ENCODE results near the gene SPNS1. TPM values are rescaled to one million over a fixed set of nuclear protein-coding genes. Genes with fewer than 3 reads are reported as not detected.
"Not testable (repeated sequence)": the region's sequence is repeated elsewhere in the genome, so short reads cannot be mapped to it uniquely, and the experiment has no call there.

The SPNS1 gene
- total RNA-seq = 10 to 100 TPM; 16.3 to 19.9 TPM

DNA sequence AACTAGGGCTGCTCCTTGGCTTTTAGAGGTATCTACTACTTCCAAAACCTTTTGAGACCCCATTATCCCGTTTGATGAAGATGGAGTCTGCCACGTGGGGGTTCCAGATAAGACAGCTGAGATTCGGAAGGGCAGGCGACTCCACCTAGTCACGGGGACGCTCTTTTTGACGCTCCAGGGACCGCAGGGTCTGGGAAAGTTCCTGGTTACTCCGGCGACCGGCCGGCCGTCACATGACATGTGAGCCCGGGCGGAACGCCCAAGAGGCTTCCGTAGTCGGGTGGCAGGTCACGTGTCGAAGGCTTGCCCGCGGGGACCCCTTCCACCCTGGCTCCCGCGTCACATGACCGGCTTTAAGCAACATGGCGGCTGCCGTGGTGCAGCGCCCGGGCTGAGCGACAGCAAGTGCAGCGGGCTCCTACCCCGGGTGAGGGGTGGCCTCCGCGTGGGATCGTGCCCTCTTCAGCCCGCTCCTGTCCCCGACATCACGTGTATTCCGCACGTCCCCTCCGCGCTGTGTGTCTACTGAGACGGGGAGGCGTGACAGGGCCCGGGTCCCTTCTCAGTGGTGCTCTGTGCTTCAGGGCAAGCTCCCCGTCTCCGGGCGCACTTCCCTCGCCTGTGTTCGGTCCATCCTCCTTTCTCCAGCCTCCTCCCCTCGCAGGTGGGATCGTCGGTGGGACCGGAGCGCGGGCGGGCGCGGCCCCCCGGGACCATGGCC is at the start of gene SPNS1:
SPNS1 (plus strand) TSS at position 342 of the 721 bp plus-strand sequence; CDS start at position 716, 374 bp downstream.
- no peaks in the 10 kb centered on the region for H3K9me3 Mint-ChIP-seq
- peaks cover 5 to 6% of the 10 kb centered on the region in 2 donors for H3K36me3 Mint-ChIP-seq
- DNase-seq (ENCODE audit: low spot score in 2 of 2) (peak; percentile 92 to 97), ATAC-seq (peak; percentile 93 to 96)
- peak within 1 kb of the TSS; percentile 90 to 99 for H3K27ac Mint-ChIP-seq

- Mint-ChIP-seq H3K36me3 (peaks cover 0 to 6% of the 10 kb centered on the region in 2 donors), H3K27ac (peak overlapping the region; percentile 94 to 99), H3K9me3 (no peaks in the 10 kb centered on the region)
- peak; percentile 78 to 83 for ATAC-seq
- peak; percentile 79 to 85 for DNase-seq (ENCODE audit: low spot score in 2 of 2)
Measured at GRCh38 chr16:28925386-28926228, 49.0 kb upstream of the SPNS1 start.

GRCh38 chr16:28926284-28926683 is 48.3 kb upstream of the SPNS1 start:
- not testable (repeated sequence) for H3K36me3 Mint-ChIP-seq; DNase-seq (ENCODE audit: low spot score in 2 of 2); H3K9me3 Mint-ChIP-seq; ATAC-seq
- peak overlapping the region; percentile 94 to 99 for H3K27ac Mint-ChIP-seq

- no peak overlapping the region for H3K27ac Mint-ChIP-seq
- H3K36me3 Mint-ChIP-seq = peaks cover 0 to 6% of the 10 kb centered on the region in 2 donors
- no peaks in the 10 kb centered on the region for H3K9me3 Mint-ChIP-seq
- ATAC-seq (no peak), DNase-seq (ENCODE audit: low spot score in 2 of 2) (no peak)
Measured at GRCh38 chr16:28927815-28928214, 46.8 kb upstream of the SPNS1 start.

DNA sequence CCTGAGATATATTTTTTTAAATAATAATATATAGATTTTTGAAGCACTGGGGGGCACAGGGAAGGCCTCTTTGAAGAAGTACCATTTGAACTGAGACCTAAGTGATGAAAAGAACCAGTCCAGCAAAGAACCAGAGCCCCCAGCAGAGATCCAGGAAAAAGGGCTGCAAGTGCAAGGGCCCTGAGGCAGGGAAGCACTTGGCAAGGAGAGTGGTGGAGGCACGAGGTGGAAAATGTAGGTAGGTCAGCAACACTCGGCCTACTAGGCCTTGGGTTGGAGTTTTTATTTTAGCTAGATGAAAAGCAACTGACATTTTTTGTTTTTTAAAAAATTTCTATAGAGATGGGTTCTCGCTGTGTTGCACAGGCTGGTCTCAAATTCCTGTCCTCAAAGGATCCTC is 44.4 kb upstream of the SPNS1 start:
- peaks cover 0 to 6% of the 10 kb centered on the region in 2 donors for H3K9me3 Mint-ChIP-seq
- DNase-seq (ENCODE audit: low spot score in 2 of 2) (no peak), ATAC-seq (no peak)
- peaks cover 0 to 6% of the 10 kb centered on the region in 2 donors for H3K36me3 Mint-ChIP-seq
- H3K27ac Mint-ChIP-seq = peak overlapping the region; percentile 50 to 73

DNA sequence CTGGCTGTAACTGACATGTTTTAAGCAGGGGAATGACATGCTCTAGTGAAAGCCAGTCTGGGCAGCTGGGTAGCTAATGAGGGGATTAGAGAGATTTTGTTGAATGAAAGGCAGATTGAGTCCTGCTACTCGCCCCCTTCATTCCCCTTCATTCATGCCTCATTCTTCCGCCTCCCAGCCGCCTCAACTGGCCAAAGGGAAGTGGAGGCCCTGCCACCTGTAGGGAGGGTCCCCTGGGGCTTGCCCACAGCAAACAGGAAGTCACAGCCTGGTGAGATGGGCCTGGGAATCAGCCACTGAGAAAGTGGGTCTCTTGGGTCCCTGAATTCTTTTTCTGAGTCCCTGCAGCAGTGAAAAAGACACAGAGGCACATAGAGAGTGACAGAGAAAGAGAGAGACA is 43.9 kb upstream of the SPNS1 start:
- DNase-seq (ENCODE audit: low spot score in 2 of 2) (no peak), ATAC-seq (peak in 1 of 2 donors; percentile 59)
- H3K27ac Mint-ChIP-seq = peak overlapping the region; percentile 37 to 73
- H3K36me3 Mint-ChIP-seq = peaks cover 0 to 6% of the 10 kb centered on the region in 2 donors
- peaks cover 0 to 6% of the 10 kb centered on the region in 2 donors for H3K9me3 Mint-ChIP-seq

GRCh38 chr16:28931801-28932225 is 42.8 kb upstream of the SPNS1 start, which contains the start of gene CD19:
CD19 (plus strand) TSS chr16:28931971; CDS start chr16:28932001, 30 bp downstream.
- no peak for ATAC-seq

DNA sequence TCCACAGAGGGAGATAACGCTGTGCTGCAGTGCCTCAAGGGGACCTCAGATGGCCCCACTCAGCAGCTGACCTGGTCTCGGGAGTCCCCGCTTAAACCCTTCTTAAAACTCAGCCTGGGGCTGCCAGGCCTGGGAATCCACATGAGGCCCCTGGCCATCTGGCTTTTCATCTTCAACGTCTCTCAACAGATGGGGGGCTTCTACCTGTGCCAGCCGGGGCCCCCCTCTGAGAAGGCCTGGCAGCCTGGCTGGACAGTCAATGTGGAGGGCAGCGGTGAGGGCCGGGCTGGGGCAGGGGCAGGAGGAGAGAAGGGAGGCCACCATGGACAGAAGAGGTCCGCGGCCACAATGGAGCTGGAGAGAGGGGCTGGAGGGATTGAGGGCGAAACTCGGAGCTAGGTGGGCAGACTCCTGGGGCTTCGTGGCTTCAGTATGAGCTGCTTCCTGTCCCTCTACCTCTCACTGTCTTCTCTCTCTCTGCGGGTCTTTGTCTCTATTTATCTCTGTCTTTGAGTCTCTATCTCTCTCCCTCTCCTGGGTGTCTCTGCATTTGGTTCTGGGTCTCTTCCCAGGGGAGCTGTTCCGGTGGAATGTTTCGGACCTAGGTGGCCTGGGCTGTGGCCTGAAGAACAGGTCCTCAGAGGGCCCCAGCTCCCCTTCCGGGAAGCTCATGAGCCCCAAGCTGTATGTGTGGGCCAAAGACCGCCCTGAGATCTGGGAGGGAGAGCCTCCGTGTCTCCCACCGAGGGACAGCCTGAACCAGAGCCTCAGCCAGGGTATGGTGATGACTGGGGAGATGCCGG is 42.0 kb upstream of the SPNS1 start:
- Mint-ChIP-seq H3K27ac (peak overlapping the region in 1 of 2 donors; percentile 87), H3K36me3 (peaks cover 0 to 6% of the 10 kb centered on the region in 2 donors), H3K9me3 (peaks cover 0 to 10% of the 10 kb centered on the region in 2 donors)
- DNase-seq (ENCODE audit: low spot score in 2 of 2) (no peak), ATAC-seq (no peak)

More at GRCh38 chr16:28931801-28932225, 42.8 kb upstream of the SPNS1 start, which contains the start of gene CD19:
- peak within 1 kb of the TSS; percentile 73 to 87 for H3K27ac Mint-ChIP-seq
- peaks cover 0 to 10% of the 10 kb centered on the region in 2 donors for H3K9me3 Mint-ChIP-seq
- no peak for DNase-seq (ENCODE audit: low spot score in 2 of 2)
- H3K36me3 Mint-ChIP-seq = peaks cover 0 to 6% of the 10 kb centered on the region in 2 donors

DNA sequence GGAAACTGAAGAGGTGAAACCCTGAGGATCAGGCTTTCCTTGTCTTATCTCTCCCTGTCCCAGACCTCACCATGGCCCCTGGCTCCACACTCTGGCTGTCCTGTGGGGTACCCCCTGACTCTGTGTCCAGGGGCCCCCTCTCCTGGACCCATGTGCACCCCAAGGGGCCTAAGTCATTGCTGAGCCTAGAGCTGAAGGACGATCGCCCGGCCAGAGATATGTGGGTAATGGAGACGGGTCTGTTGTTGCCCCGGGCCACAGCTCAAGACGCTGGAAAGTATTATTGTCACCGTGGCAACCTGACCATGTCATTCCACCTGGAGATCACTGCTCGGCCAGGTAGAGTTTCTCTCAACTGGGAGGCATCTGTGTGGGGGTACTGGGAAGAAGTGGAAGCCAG is 41.4 kb upstream of the SPNS1 start:
- DNase-seq (ENCODE audit: low spot score in 2 of 2) = no peak
- Mint-ChIP-seq H3K9me3 (peaks cover 0 to 10% of the 10 kb centered on the region in 2 donors), H3K27ac (peak overlapping the region in 1 of 2 donors; percentile 87), H3K36me3 (peaks cover 0 to 6% of the 10 kb centered on the region in 2 donors)
- no peak for ATAC-seq

GRCh38 chr16:28935346-28935745 is 39.2 kb upstream of the SPNS1 start:
- peaks cover 0 to 10% of the 10 kb centered on the region in 2 donors for H3K9me3 Mint-ChIP-seq
- DNase-seq (ENCODE audit: low spot score in 2 of 2) (no peak), ATAC-seq (no peak)
- H3K27ac Mint-ChIP-seq = no peak overlapping the region
- H3K36me3 Mint-ChIP-seq = peaks cover 0 to 6% of the 10 kb centered on the region in 2 donors

DNA sequence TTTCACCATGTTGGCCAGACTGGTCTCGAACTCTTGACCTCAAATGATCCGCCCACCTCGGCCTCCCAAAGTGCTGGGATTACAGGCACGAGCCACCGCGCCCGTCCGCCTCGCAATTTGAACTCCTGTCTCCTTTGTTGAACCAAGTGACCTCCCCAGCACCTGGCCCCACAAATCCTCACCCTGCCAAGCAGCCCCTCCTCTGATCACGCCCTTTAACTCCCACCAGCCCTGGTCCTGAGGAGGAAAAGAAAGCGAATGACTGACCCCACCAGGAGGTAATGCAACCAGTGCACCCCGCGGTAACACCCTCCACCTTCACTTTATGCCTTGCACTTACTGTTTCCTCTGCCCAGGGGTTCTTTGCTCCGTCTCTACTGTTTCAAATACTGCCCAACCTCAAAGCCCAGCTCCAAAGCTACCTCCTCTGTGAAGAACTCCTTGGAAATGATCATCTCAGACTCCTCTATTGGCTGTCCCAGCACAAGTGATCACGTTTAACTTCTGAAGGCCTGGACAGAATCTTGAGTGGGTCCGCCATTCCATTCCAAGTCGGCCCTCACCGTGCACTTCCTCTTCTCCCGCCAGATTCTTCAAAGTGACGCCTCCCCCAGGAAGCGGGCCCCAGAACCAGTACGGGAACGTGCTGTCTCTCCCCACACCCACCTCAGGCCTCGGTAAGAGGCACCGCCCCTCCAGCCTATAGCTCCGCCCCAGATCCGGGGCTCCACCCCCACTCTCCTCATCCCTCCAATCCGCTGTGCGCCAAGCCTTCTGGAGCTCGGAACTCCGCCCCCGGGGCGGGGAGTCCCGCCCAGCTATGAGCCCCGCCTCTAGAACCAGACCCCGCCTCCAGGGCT is 38.4 kb upstream of the SPNS1 start:
- peak; percentile 80 to 91 for DNase-seq (ENCODE audit: low spot score in 2 of 2)
- peaks cover 0 to 10% of the 10 kb centered on the region in 2 donors for H3K9me3 Mint-ChIP-seq
- H3K36me3 Mint-ChIP-seq = peaks cover 0 to 6% of the 10 kb centered on the region in 2 donors
- H3K27ac Mint-ChIP-seq = peak overlapping the region; percentile 55 to 57
- peak; percentile 97 to 100 for ATAC-seq

DNA sequence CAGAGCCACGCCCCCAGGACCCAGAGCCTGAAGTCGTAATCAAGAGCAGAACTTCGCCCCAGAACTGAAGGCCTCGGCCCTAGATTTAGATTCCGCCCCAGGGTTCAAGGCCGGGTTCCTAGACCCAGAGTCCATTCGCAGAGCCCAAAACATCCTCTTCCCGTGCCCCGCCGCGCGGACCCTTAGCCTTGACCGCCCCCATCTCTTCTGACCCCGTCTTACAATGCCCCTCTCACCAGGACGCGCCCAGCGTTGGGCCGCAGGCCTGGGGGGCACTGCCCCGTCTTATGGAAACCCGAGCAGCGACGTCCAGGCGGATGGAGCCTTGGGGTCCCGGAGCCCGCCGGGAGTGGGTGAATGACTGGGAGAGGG is 37.8 kb upstream of the SPNS1 start:
- H3K9me3 Mint-ChIP-seq = peaks cover 0 to 10% of the 10 kb centered on the region in 2 donors
- H3K36me3 Mint-ChIP-seq = peaks cover 0 to 6% of the 10 kb centered on the region in 2 donors
- H3K27ac Mint-ChIP-seq = peak overlapping the region; percentile 55 to 57
- DNase-seq (ENCODE audit: low spot score in 2 of 2) (no peak), ATAC-seq (no peak)

DNA sequence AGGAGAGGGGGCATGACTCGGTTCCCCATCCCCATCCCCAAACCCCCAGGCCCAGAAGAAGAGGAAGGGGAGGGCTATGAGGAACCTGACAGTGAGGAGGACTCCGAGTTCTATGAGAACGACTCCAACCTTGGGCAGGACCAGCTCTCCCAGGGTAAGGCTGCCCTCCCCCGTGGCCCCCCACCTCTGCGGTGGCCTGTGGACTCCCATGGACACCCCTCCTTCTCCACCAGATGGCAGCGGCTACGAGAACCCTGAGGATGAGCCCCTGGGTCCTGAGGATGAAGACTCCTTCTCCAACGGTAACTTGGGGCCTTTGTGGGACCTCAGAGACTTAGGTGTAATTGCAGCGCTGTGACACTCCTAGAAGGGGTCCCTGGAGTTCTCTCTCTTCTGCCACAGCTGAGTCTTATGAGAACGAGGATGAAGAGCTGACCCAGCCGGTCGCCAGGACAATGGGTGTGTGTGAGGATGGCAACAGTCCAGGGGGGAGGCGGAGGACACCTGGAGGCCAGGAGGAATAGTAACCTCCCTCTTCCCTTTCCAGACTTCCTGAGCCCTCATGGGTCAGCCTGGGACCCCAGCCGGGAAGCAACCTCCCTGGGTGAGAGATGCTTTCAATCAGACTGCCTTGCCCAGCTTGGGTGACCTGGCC is 37.2 kb upstream of the SPNS1 start:
- Mint-ChIP-seq H3K27ac (no peak overlapping the region), H3K36me3 (peaks cover 0 to 6% of the 10 kb centered on the region in 2 donors), H3K9me3 (peaks cover 0 to 10% of the 10 kb centered on the region in 2 donors)
- ATAC-seq (no peak), DNase-seq (ENCODE audit: low spot score in 2 of 2) (no peak)

DNA sequence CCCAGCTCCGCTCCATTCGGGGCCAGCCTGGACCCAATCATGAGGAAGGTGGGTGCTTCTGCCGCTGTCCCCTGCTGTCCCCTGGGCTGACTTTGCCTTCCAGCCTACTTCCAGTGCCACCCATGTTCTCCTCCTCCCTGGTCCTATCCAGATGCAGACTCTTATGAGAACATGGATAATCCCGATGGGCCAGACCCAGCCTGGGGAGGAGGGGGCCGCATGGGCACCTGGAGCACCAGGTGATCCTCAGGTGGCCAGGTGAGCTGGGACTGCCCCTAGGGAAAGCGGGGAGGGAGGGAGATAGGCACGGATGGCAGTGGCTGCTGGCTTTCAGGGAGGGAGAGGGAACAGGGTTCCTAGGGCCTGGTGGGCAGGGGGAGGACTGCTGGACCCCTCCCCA is 35.9 kb upstream of the SPNS1 start:
- H3K36me3 Mint-ChIP-seq = peaks cover 0 to 6% of the 10 kb centered on the region in 2 donors

DNA sequence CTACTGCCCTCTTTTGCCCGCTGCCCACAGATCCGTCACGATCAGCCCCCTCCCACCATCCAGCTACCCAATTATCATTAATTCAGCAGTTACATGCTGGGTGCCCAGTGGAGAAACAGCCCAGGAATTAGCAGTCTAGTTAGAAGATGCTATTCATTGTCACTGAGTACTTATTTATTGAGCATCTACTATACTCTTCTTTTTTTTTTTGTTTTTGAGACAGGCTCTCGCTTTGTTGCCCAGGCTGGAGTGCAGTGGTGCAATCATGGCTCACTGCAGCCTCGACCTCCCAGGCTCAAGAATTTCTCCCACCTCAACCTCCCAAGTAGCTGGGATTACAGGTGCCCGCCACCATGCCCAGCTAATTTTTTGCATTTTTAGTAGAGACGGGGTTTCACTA is 34.8 kb upstream of the SPNS1 start:
- DNase-seq (ENCODE audit: low spot score in 2 of 2); H3K9me3 Mint-ChIP-seq; H3K36me3 Mint-ChIP-seq; ATAC-seq; H3K27ac Mint-ChIP-seq: not testable (repeated sequence)

More for the DNA sequence above, 35.9 kb upstream of the SPNS1 start:
- ATAC-seq = no peak
- peaks cover 0 to 10% of the 10 kb centered on the region in 2 donors for H3K9me3 Mint-ChIP-seq
- H3K27ac Mint-ChIP-seq = peak overlapping the region in 1 of 2 donors; percentile 1
- no peak for DNase-seq (ENCODE audit: low spot score in 2 of 2)

Data from activated naive CD4-positive, alpha-beta T cell treated with anti-CD3 and anti-CD28 coated beads, Interleukin-2, amount 50 U/mL, for 72 hours (primary cell).